B cell (primary cell): ENCODE data around the gene THOC5. TPM values are rescaled to one million over a fixed set of nuclear protein-coding genes. Genes with fewer than 3 reads are reported as not detected.
A peak's percentile ranks its signal among the peaks of the same experiment; 100 is the strongest.

ENCODE experiments used
- ATAC-seq: fragments of 200-7000 bp; cut with Tn5 transposase; one replicate; pipeline ENCODE4 v1.10.0; 2021; ENCODE audit warnings: low read depth, mild to moderate bottlenecking, moderate number of reproducible peaks, moderate library complexity
- CTCF ChIA-PET: fragments of 350-600 bp; sonication (Branson Sonifier 250); formaldehyde crosslinking; loops from one replicate; lab custom pipeline; 2021; ENCODE audit warnings: antibody characterized with exemption, inconsistent platforms; lab: Charles Lee
- POLR2A ChIA-PET: fragments of 350-600 bp; sonication (Branson Sonifier 250); formaldehyde crosslinking; loops from one replicate; lab custom pipeline; 2021; ENCODE audit warnings: antibody characterized with exemption; lab: Charles Lee
- DNase-seq: peaks from one replicate; pipeline ENCODE4 v3.0.0; 2013
- H2AFZ ChIP-seq: 2 replicates; pipeline ENCODE4 v1.6.1; 2012; ENCODE audit warnings: mild to moderate bottlenecking, low read depth, low read length; ENCODE audit not compliant: insufficient read depth, poor library complexity, severe bottlenecking
- H3K27ac ChIP-seq, 2 donors: 1 replicate in 1 of 2; 2 replicates in 1 of 2; pipeline ENCODE4 v1.5.1; 2012 to 2013; ENCODE audit warnings: low read length in 2 of 2, mild to moderate bottlenecking in 2 of 2, moderate library complexity in 1 of 2
- H3K27me3 ChIP-seq, 4 experiments: fragments of 200-600 bp in 1 of 4; sonication (generic) in 1 of 4; replicated peaks in 1 of 4; 1 replicate in 2 of 4; 2 replicates in 2 of 4; pipeline versions ENCODE4 v1.6.1 to v1.7.0; 2013 to 2016; ENCODE audit warnings: low read length in 3 of 4, mild to moderate bottlenecking in 2 of 4, mixed read lengths in 1 of 4, moderate library complexity in 1 of 4; ENCODE audit not compliant: insufficient read depth in 4 of 4, control insufficient read depth in 3 of 4; ENCODE audit errors: control extremely low read depth in 1 of 4
- H3K36me3 ChIP-seq, 2 experiments: replicated peaks in 1 of 2; 1 replicate in 1 of 2; 2 replicates in 1 of 2; pipeline versions ENCODE4 v1.6.1 to v1.7.1; 2013; ENCODE audit warnings: low read length in 1 of 2; ENCODE audit not compliant: insufficient read depth in 2 of 2, control insufficient read depth in 1 of 2; ENCODE audit errors: control extremely low read depth in 1 of 2, extremely low read depth in 1 of 2
- H3K4me1 ChIP-seq, 2 donors: fragments of 200-600 bp in 1 of 2; sonication (generic) in 1 of 2; 1 replicate in 1 of 2; 2 replicates in 1 of 2; pipeline versions ENCODE4 v1.5.1 to v1.6.1; 2013 to 2017; ENCODE audit warnings: low read length in 2 of 2; ENCODE audit not compliant: control insufficient read depth in 2 of 2, insufficient read depth in 2 of 2
- H3K4me2 ChIP-seq: replicated peaks from 2 replicates; pipeline ENCODE3; 2012; ENCODE audit warnings: mild to moderate bottlenecking, low read depth, low read length; ENCODE audit not compliant: poor library complexity, severe bottlenecking
- H3K4me3 ChIP-seq, 5 experiments: fragments of 200-600 bp in 1 of 5; sonication (generic) in 1 of 5; 1 replicate in 3 of 5; 2 replicates in 2 of 5; pipeline versions ENCODE4 v1.5.1 to v1.7.0; 2011 to 2016; ENCODE audit warnings: low read length in 4 of 5, mild to moderate bottlenecking in 4 of 5, low read depth in 2 of 5, control low read depth in 1 of 5, moderate library complexity in 1 of 5; ENCODE audit not compliant: insufficient read depth in 1 of 5; ENCODE audit errors: control extremely low read depth in 1 of 5, extremely low read depth in 1 of 5
- H3K79me2 ChIP-seq: fragments of 200-600 bp; sonication (generic); one replicate; pipeline ENCODE4 v1.6.0; 2016; ENCODE audit warnings: low read length; ENCODE audit not compliant: control insufficient read depth, insufficient read depth
- H3K9ac ChIP-seq: fragments of 200-600 bp; sonication (generic); 2 replicates; pipeline ENCODE4 v1.6.1; 2017; ENCODE audit warnings: mild to moderate bottlenecking, low read length, moderate library complexity
- H3K9me3 ChIP-seq, 3 donors: one replicate each; pipeline versions ENCODE4 v1.6.1 to v1.7.1; 2013; ENCODE audit warnings: low read length in 2 of 3; ENCODE audit not compliant: control insufficient read depth in 2 of 3, insufficient read depth in 1 of 3; ENCODE audit errors: control extremely low read depth in 1 of 3
- H4K20me1 ChIP-seq: 2 replicates; pipeline ENCODE4 v1.6.0; 2012; ENCODE audit warnings: mild to moderate bottlenecking, low read length; ENCODE audit not compliant: insufficient read depth, control insufficient read depth, poor library complexity, severe bottlenecking
- H3K27ac Mint-ChIP-seq: one replicate; pipeline ENCODE4 v1.8.0; 2021; ENCODE audit warnings: mixed read lengths
- H3K27me3 Mint-ChIP-seq: one replicate; pipeline ENCODE4 v1.8.0; 2021; ENCODE audit warnings: mixed read lengths
- H3K4me1 Mint-ChIP-seq: one replicate; pipeline ENCODE4 v1.8.0; 2021; ENCODE audit warnings: mixed read lengths
- H3K4me3 Mint-ChIP-seq: one replicate; pipeline ENCODE4 v1.8.0; 2021; ENCODE audit warnings: mixed read lengths
- H3K9me3 Mint-ChIP-seq: one replicate; pipeline ENCODE4 v1.8.0; 2022; ENCODE audit warnings: mixed read lengths; ENCODE audit not compliant: insufficient read depth
- EZH2 ChIP-seq: IDR thresholded peaks from 2 replicates; pipeline ENCODE4 v1.6.1; 2012; ENCODE audit warnings: borderline replicate concordance, low read depth, mild to moderate bottlenecking, moderate library complexity, low read length; ENCODE audit not compliant: insufficient read depth, poor library complexity, severe bottlenecking
- WGBS: methylation state at CpG from one replicate; pipeline ENCODE4 v1.1.5; 2013; ENCODE audit warnings: missing lambda C conversion rate; ENCODE audit not compliant: insufficient coverage; 5-methylcytosine and 5-hydroxymethylcytosine counted together
- intact Hi-C: fragments of 100-400 bp; cut with micrococcal nuclease; formaldehyde crosslinking; loops from one replicate; pipeline ENCODE4 v1.10.0; 2022
- polyA plus RNA-seq: library from polyadenylated mRNA; depleted of rRNA; stranded (reverse); fragments of >200 nt; gene quantifications from 2 replicates; pipeline ENCODE4 v1.2.3, GENCODE V29; 2012
- total RNA-seq, 2 donors: library from RNA; stranded (reverse); fragments of 120-200 nt in 1 of 2; gene quantifications; 1 replicate in 1 of 2; 2 replicates in 1 of 2; pipeline versions ENCODE4 v1.2.3 to v1.2.4, GENCODE V29; 2013 to 2022
- TF ChIP-seq, protein P1 (sequence below): fragments of 200-600 bp; IDR thresholded peaks from one replicate; pipeline ENCODE4 v1.8.0; 2022; ENCODE audit warnings: antibody characterized with exemption, mild to moderate bottlenecking

Gene THOC5
- total and polyA plus RNA-seq, 2 donors (not counting 1 experiment from before 2014, with no cell fraction given) = 26.5 to 59.1 TPM

DNA sequence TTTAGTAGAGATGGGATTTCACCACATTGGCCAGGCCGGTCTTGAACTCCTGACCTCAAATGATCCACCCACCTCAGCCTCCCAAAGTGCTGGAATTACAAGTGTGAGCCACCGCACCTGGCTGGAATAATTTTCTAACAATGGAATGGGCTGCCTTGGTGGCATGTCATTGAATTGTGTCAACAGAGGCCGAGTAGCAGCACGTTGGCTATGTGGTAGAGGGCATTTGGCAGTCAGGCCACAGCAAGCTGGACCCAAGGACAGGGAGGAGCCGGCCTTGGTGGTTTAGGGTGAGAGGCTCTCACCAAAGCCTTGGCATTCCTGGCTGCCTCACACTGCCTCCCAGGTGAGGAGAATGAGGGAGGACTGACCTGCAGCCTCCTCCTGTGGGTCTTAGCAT lies 31.4 kb upstream of the THOC5 start:
- no peak overlapping the region for H3K4me3 ChIP-seq
- intact Hi-C loops = loop anchor here (10.0 kb wide), 1 partner anchor 700 kb away; the partner anchor contains the start of gene ZNRF3
- no peaks in the 10 kb centered on the region for H3K9me3 Mint-ChIP-seq
- ATAC-seq (no peak), DNase-seq (no peak)
- peaks cover 5 to 11% of the 10 kb centered on the region in 2 donors for H3K4me1 ChIP-seq
- H3K9ac ChIP-seq = no peak overlapping the region
- no peak overlapping the region for H3K4me2 ChIP-seq
- peaks cover under 1% of the 10 kb centered on the region for H4K20me1 ChIP-seq
- H3K27me3 ChIP-seq = no peaks in the 10 kb centered on the region
- H3K9me3 ChIP-seq = no peaks in the 10 kb centered on the region
- peaks cover 16% of the 10 kb centered on the region for H3K4me1 Mint-ChIP-seq
- H2AFZ ChIP-seq = no peak overlapping the region
- H3K36me3 ChIP-seq = no peaks in the 10 kb centered on the region
- no peaks in the 10 kb centered on the region for H3K27me3 Mint-ChIP-seq
- ChIA-PET CTCF (no interaction called here), POLR2A (no interaction called here)
- TF ChIP-seq, protein P1, sequence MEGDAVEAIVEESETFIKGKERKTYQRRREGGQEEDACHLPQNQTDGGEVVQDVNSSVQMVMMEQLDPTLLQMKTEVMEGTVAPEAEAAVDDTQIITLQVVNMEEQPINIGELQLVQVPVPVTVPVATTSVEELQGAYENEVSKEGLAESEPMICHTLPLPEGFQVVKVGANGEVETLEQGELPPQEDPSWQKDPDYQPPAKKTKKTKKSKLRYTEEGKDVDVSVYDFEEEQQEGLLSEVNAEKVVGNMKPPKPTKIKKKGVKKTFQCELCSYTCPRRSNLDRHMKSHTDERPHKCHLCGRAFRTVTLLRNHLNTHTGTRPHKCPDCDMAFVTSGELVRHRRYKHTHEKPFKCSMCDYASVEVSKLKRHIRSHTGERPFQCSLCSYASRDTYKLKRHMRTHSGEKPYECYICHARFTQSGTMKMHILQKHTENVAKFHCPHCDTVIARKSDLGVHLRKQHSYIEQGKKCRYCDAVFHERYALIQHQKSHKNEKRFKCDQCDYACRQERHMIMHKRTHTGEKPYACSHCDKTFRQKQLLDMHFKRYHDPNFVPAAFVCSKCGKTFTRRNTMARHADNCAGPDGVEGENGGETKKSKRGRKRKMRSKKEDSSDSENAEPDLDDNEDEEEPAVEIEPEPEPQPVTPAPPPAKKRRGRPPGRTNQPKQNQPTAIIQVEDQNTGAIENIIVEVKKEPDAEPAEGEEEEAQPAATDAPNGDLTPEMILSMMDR = no peak
- no peak for TF ChIP-seq EZH2
- no peaks in the 10 kb centered on the region for H3K79me2 ChIP-seq
- no peak overlapping the region for H3K4me3 Mint-ChIP-seq
- H3K27ac ChIP-seq = no peak overlapping the region
- no peak overlapping the region for H3K27ac Mint-ChIP-seq
- 90% methylated on average over 4 of the region's 5 CpGs for WGBS

DNA sequence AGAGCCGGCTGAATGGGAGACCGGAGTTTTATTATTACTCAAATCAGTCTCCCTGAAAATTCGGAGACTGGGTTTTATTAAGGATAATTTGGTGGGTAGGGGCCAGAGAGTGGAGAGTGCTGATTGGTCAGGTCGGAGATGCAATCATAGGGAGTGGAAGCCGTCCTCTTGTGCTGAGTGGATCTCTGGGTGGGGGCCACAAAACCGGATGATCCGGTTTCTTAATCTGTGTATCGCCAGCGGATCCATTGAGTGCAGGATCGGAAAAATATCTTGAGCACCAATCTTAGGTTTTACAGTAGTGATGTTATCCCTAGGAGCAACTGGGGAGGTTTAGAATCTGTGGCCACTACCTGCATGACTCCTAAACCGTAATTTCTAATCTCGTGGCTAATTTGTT lies 28.2 kb upstream of the THOC5 start:
- Mint-ChIP-seq H3K27ac (peak overlapping the region; percentile 97), H3K4me3 (peak overlapping the region; percentile 97), H3K27me3 (no peaks in the 10 kb centered on the region), H3K9me3 (no peaks in the 10 kb centered on the region), H3K4me1 (peaks cover 17% of the 10 kb centered on the region)
- Histone ChIP-seq H2AFZ (peak overlapping the region; percentile 93), H3K4me2 (peak overlapping the region; percentile 86), H4K20me1 (peaks cover 5% of the 10 kb centered on the region), H3K9ac (peak overlapping the region; percentile 71), H3K4me3 (peak overlapping the region in 4 of 5 experiments; percentile 54 to 81 (median 64)), H3K27me3 (no peaks in the 10 kb centered on the region), H3K27ac (no peak overlapping the region), H3K9me3 (no peaks in the 10 kb centered on the region), H3K4me1 (peaks cover 5 to 10% of the 10 kb centered on the region in 2 donors), H3K36me3 (no peaks in the 10 kb centered on the region), H3K79me2 (no peaks in the 10 kb centered on the region)
- DNase-seq (no peak), ATAC-seq (no peak)
- 97% methylated on average over 9 of the region's 12 CpGs for WGBS
- TF ChIP-seq, protein P1 = no peak
- TF ChIP-seq EZH2 = no peak
- intact Hi-C loops = loop anchor here (1.0 to 10.0 kb wide), 4 partner anchors 22 to 697 kb away; partner anchors contain the start of genes ASCC2, NF2, THOC5 and ZNRF3
- CTCF ChIA-PET = interaction anchor here (1.0 kb wide), 1 partner anchor 9 kb away, joined by 5 read pairs; no protein-coding TSS in a partner anchor
- POLR2A ChIA-PET = interaction anchor here (0.6 to 0.7 kb wide), 3 partner anchors 14 to 1655 kb away, joined by 5 to 7 read pairs (median 5); no protein-coding TSS in a partner anchor
